Measurements from ENCODE around the gene TRMU.
"Not testable (repeated sequence)": the region's sequence is repeated elsewhere in the genome, so short reads cannot be mapped to it uniquely, and the experiment has no call there.

GRCh38 chr22:46403880-46404279, 68.4 kb downstream of the TRMU start:
- TF ChIP-seq CTCF (IDR thresholded peaks at IDR 0.05; ENCODE audit: poor library complexity); EZH2 (IDR thresholded peaks at IDR 0.05; ENCODE audit: borderline replicate concordance): not testable (repeated sequence)

All from hepatocyte (in vitro differentiated cells).